ENCODE data around the gene PITX2.

DNA sequence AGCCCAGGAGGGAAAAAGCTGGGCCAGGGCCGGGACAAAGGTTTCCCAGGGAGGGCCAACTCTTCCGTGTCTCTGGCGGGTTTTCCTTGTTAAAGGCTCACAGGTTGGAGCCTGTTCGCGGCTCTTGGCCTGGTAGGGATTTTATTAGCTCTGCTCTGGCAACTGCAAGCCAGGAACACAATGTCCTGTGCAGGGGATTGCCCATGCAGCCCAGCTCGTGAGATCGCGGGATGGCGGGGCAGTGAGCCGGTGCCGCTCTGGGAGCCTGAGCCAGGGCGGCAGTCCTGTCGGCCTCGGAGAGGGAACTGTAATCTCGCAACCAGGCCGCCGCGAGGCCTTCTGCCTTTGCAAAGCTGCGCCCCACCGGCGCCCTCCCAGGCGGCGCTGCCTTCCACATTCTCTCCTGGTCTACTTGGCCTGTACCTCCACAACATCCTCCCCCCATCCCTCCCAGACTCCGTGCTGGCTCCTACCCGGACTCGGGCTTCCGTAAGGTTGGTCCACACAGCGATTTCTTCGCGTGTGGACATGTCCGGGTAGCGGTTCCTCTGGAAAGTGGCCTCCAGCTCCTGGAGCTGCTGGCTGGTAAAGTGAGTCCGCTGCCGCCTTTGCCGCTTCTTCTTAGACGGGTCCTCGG is 2.1 kb downstream of the PITX2 start:
- TF ChIP-seq, protein P1, sequence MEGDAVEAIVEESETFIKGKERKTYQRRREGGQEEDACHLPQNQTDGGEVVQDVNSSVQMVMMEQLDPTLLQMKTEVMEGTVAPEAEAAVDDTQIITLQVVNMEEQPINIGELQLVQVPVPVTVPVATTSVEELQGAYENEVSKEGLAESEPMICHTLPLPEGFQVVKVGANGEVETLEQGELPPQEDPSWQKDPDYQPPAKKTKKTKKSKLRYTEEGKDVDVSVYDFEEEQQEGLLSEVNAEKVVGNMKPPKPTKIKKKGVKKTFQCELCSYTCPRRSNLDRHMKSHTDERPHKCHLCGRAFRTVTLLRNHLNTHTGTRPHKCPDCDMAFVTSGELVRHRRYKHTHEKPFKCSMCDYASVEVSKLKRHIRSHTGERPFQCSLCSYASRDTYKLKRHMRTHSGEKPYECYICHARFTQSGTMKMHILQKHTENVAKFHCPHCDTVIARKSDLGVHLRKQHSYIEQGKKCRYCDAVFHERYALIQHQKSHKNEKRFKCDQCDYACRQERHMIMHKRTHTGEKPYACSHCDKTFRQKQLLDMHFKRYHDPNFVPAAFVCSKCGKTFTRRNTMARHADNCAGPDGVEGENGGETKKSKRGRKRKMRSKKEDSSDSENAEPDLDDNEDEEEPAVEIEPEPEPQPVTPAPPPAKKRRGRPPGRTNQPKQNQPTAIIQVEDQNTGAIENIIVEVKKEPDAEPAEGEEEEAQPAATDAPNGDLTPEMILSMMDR (IDR thresholded peaks at IDR 0.05) = no peak
- TF ChIP-seq ZFX (IDR thresholded peaks at IDR 0.05; ENCODE audit: borderline replicate concordance) = no peak
